Motor neuron (in vitro differentiated cells): ENCODE data around the gene ZNF605. TPM values are rescaled to one million over a fixed set of nuclear protein-coding genes. Genes with fewer than 3 reads are reported as not detected.
"Not testable (repeated sequence)": the region's sequence is repeated elsewhere in the genome, so short reads cannot be mapped to it uniquely, and the experiment has no call there.

Experiments used
- ATAC-seq, 8 experiments: fragments of 200-7000 bp; cut with Tn5 transposase; replicated peaks in 6 of 8; 2 replicates each; pipeline ENCODE4 v1.8.0; 2021; ENCODE audit warnings: mild to moderate bottlenecking in 8 of 8, moderate library complexity in 8 of 8
- H3K27ac ChIP-seq, 2 donors: fragments of 250-450 bp; sonication (Bioruptor Pico); 2 replicates each; pipeline ENCODE4 v1.9.0; 2021; ENCODE audit warnings: antibody characterized with exemption in 2 of 2, mild to moderate bottlenecking in 2 of 2, moderate library complexity in 1 of 2
- H3K4me1 ChIP-seq, 2 donors: fragments of 250-450 bp; sonication (Bioruptor Pico); replicated peaks in 1 of 2; 2 replicates each; pipeline ENCODE4 v1.6.1; 2021; ENCODE audit warnings: antibody characterized with exemption in 2 of 2, mild to moderate bottlenecking in 2 of 2, moderate library complexity in 1 of 2
- H3K4me3 ChIP-seq, 5 donors: fragments of 250-450 bp; sonication (Bioruptor Pico); 2 replicates each; pipeline ENCODE4 v1.9.0; 2021; ENCODE audit warnings: antibody characterized with exemption in 5 of 5, mild to moderate bottlenecking in 5 of 5, moderate library complexity in 4 of 5
- WGBS, 10 experiments: fragments of 450-650 bp; shearing (Covaris generic); methylation state at CpG; one replicate each; pipeline ENCODE4 v1.0.0; 2022; 5-methylcytosine and 5-hydroxymethylcytosine counted together
- in situ Hi-C, 9 experiments: fragments of 400-800 bp; cut with MboI; loops; one replicate each; pipeline ENCODE4 v1.15.0; 2021; ENCODE audit warnings: low sequenced_read_pairs in 9 of 9, low pct_unique_long_range_greater_than_20kb in 2 of 9; ENCODE audit not compliant: unreplicated experiment in 9 of 9
- total RNA-seq, 8 experiments: library from RNA; unstranded; fragments of 300-600 nt; gene quantifications; 2 replicates each; pipeline versions ENCODE4 v1.2.3 to v1.2.4, GENCODE V29; 2022

ZNF605 gene
- total RNA-seq, 8 experiments from 2014 or later, result 7.6 to 22.5 (median 9.2) TPM

DNA sequence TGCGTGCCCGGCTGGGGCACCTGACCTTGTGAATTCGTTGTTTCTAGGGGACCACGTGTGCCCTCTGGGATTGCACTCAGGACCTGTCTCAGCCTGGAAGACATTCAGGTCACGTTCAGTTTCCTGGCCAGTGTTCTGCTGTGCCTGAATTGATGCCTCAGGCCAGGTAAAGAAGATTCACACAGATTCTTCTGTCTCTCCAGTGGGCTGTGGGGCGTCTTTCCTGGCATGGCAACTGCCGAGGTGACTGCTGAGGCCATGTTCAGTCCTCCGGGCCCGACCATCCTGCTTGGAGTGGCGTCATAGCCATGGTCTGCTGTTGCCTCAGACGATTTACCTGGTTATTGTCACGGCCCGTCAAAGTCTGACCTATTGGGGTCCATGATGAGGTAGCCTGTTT is 13.5 kb downstream of the ZNF605 start:
- no peak for ATAC-seq
- no peak overlapping the region for H3K27ac ChIP-seq
- WGBS, 10 experiments, result 80 to 100% (median 94%) methylated on average over 1 to 10 of the region's 13 CpGs; no CpG with 5 or more reads in 4 of the 10 experiments
- no peaks in the 10 kb centered on the region for H3K4me1 ChIP-seq
- no peak overlapping the region for H3K4me3 ChIP-seq
- in situ Hi-C loops, result no loop called here

DNA sequence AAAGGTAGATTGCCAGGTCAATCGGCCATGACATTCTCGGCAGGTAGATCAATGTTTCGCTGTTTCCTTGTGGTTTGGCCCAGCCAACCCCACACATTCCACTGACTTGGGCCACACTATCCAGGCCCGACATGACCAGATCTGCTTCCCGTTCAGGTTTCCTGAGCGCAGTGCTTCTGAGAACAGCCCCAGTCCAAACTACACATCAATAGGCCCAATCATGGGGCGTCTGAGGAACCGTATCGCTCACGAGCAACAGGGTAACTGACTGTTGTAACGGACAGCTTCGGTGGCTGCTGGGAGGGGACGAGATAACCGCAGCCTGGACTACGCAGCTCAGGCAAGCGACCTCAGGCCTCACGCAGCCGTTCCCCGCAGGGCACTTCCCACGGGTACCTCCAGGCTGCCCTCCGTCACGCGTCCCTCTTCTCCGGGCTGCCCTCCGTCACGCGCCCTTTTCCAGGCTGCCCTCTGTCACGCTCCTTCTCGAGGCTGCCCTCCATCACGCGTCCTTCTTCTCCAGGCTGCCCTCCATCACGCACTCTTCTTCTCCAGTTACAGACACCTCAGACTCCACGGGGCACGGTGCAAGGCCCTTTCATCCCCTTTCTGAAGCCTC is 14.7 kb downstream of the ZNF605 start:
- H3K27ac ChIP-seq, result no peak overlapping the region
- no peaks in the 10 kb centered on the region for H3K4me1 ChIP-seq
- no peak overlapping the region for H3K4me3 ChIP-seq
- WGBS, 10 experiments, result 87 to 100% (median 92%) methylated on average over 1 to 27 of the region's 34 CpGs; no CpG with 5 or more reads in 2 of the 10 experiments
- ATAC-seq, result no peak
- in situ Hi-C loops, result no loop called here

DNA sequence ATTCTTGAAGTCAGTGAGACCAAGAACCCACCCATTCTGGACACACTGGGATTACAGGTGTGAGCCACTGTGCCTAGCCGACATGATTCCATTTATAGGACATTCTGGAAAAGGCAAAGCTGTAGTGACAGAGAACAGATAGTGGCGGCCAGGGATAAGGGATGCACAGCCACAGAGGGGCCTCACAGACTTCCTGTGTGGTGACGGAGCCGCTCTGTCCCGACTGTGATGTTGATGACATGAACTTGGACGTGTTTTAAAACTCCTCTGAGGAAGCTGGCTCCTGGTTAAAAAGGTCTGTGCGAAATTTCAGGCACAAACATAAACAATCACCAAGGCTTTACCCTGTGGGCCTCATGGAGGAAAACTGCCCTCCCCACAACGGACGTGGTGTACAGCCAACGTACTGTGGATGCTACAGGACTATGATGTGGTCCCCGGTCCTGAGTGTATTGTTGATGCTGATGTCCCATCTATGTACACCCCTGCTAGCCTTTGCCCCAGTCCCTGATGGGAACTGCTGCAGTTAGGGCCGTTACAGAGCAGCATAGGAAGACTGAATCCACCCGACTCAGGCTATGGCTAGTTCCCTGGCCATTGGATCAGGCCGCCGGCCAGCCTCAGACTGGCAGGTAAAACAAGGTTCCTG is 15.9 kb downstream of the ZNF605 start:
- no peak for ATAC-seq
- H3K4me3 ChIP-seq, result no peak overlapping the region
- 85 to 100% (median 92%) methylated on average over 1 to 12 of the region's 15 CpGs; no CpG with 5 or more reads in 2 of the 10 experiments for WGBS, 10 experiments
- no peaks in the 10 kb centered on the region for H3K4me1 ChIP-seq
- in situ Hi-C loops, result no loop called here
- H3K27ac ChIP-seq, result no peak overlapping the region

GRCh38 chr12:132938807-132939206 is 17.3 kb downstream of the ZNF605 start:
- no CpG with 5 or more reads among the region's 25 CpGs for WGBS, 10 experiments
- H3K4me1 ChIP-seq, H3K4me3 ChIP-seq, H3K27ac ChIP-seq, in situ Hi-C loops, ATAC-seq: not testable (repeated sequence)

GRCh38 chr12:132937476-132937875 is 18.6 kb downstream of the ZNF605 start:
- ATAC-seq, result no peak
- in situ Hi-C loops, result no loop called here
- H3K4me1 ChIP-seq, result no peaks in the 10 kb centered on the region
- no peak overlapping the region for H3K27ac ChIP-seq
- no peak overlapping the region for H3K4me3 ChIP-seq
- 85 to 100% (median 100%) methylated on average over 1 to 2 of the region's 2 CpGs; no CpG with 5 or more reads in 1 of the 10 experiments for WGBS, 10 experiments

- H3K4me3 ChIP-seq, H3K27ac ChIP-seq, H3K4me1 ChIP-seq, ATAC-seq, in situ Hi-C loops: not testable (repeated sequence)
- WGBS, 10 experiments, result 75 to 100% (median 90%) methylated on average over 2 to 8 of the region's 8 CpGs; no CpG with 5 or more reads in 1 of the 10 experiments
These were observed 19.2 kb downstream of the ZNF605 start for GRCh38 chr12:132936921-132937320.

GRCh38 chr12:132936163-132936562 is 19.9 kb downstream of the ZNF605 start:
- 70 to 100% (median 85%) methylated on average over 1 to 2 of the region's 2 CpGs for WGBS, 10 experiments
- no peak for ATAC-seq
- Histone ChIP-seq H3K4me3 (no peak overlapping the region), H3K27ac (no peak overlapping the region), H3K4me1 (no peaks in the 10 kb centered on the region)
- in situ Hi-C loops, result no loop called here

- Histone ChIP-seq H3K27ac (no peak overlapping the region), H3K4me1 (no peaks in the 10 kb centered on the region), H3K4me3 (no peak overlapping the region)
- WGBS, 10 experiments, result 77 to 100% (median 100%) methylated on average over 1 to 6 of the region's 6 CpGs; no CpG with 5 or more reads in 1 of the 10 experiments
- in situ Hi-C loops, result no loop called here
- no peak for ATAC-seq
These were observed 29.7 kb downstream of the ZNF605 start for GRCh38 chr12:132926415-132926833.

DNA sequence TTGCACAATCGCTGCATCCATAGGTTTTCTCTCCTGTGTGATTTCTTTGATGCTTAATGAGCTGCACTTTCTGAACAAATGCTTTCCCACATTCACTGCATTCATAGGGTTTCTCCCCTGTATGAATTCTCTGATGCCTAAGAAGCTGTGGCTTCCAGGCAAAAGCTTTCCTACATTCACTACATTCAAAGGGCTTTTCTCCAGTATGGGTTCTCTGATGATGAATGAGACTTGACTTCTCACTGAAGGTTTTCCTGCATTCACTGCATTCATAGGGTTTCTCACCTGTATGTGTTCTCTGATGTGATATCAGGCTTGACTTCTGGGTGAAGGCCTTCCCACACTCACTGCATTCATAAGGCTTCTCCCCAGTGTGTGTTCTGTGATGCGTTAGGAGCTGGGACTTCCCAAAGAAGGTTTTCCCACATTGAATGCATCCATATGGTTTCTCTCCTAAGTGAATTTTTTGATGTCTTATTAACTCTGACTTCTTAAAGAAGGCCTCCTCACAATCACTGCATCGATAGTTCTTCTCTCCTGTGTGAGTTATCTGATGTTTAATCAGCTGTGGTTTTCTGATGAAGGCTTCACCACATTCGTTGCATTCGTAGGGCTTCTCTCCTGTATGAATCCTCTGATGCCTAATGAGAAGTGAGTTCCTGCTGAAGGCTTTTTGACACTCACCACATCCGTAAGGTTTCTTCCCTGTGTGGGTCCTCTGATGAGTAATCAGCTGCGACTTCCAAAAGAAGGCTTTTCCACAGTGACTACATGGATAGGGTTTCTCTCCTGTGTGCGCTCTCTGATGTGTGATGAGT is 30.3 kb downstream of the ZNF605 start:
- 68 to 100% (median 93%) methylated on average over 1 to 8 of the region's 8 CpGs for WGBS, 10 experiments

GRCh38 chr12:132924356-132924755 is 31.8 kb downstream of the ZNF605 start:
- Histone ChIP-seq H3K27ac (no peak overlapping the region), H3K4me1 (no peaks in the 10 kb centered on the region), H3K4me3 (no peak overlapping the region)
- ATAC-seq, result no peak
- in situ Hi-C loops, result no loop called here
- WGBS, 10 experiments, result 70 to 100% (median 100%) methylated on average over 1 to 3 of the region's 3 CpGs; no CpG with 5 or more reads in 2 of the 10 experiments

More for the DNA sequence above, 30.3 kb downstream of the ZNF605 start:
- H3K27ac ChIP-seq, result no peak overlapping the region
- ATAC-seq, result no peak
- no peaks in the 10 kb centered on the region for H3K4me1 ChIP-seq
- in situ Hi-C loops, result no loop called here
- no peak overlapping the region for H3K4me3 ChIP-seq

DNA sequence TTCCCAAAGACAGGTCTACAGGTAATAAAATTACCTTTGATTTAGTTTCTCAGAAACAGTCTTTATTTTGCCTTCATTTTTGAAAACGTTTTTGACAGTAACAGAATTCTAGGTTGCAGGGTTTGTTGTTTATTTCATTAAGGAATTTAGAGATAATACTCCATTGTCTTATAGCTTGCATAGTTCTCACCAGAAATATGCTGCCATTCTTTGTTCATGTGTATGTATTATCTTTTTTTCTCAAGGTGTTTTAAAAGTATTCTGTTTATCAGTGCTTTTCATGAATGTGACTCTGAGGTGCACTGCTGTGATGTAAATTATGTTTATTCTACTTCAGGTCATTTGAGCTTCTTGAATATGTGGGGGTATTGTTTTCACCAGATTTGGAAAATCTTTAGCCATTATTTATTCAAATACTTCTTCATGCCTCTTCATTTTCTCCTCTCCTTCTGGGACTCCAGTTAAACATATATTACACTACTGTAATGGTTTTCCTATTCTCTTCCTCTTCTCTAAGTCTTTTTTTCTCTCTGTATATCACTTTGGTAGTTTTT is 32.7 kb downstream of the ZNF605 start:
- in situ Hi-C loops, result no loop called here
- Histone ChIP-seq H3K4me1 (no peaks in the 10 kb centered on the region), H3K4me3 (no peak overlapping the region), H3K27ac (no peak overlapping the region)
- WGBS, 10 experiments, result 6 to 91% (median 18%) methylated on average over 1 of the region's 1 CpG; no CpG with 5 or more reads in 1 of the 10 experiments
- ATAC-seq, result no peak

GRCh38 chr12:132922676-132923075 is 33.4 kb downstream of the ZNF605 start:
- 57 to 100% (median 86%) methylated on average over 1 to 4 of the region's 4 CpGs; no CpG with 5 or more reads in 1 of the 10 experiments for WGBS, 10 experiments
- H3K4me1 ChIP-seq, result no peaks in the 10 kb centered on the region
- in situ Hi-C loops, result no loop called here
- ATAC-seq, result no peak
- no peak overlapping the region for H3K4me3 ChIP-seq
- H3K27ac ChIP-seq, result no peak overlapping the region

DNA sequence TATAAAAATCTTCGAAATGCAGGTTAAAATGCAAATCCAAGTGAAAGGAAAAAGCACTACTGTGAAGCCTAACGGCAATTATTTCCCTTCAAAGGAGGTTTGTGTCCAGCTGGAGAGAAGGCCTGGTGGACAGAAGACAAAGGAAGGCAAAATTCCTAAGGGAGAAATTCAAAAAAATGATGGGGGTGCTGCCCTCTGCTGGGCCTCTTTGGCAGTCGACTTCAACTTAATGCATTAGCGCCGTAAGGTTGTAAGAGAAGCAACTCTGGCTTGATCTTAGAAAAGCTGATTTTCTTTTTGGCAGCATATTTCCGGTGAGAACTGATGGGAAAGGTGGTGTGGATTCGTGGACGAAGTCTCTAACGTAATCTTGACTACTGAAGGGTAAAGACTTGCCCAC is 34.4 kb downstream of the ZNF605 start:
- Histone ChIP-seq H3K4me1 (no peaks in the 10 kb centered on the region), H3K4me3 (no peak overlapping the region), H3K27ac (no peak overlapping the region)
- no peak for ATAC-seq
- in situ Hi-C loops, result no loop called here
- WGBS, 10 experiments, result 65 to 100% (median 91%) methylated on average over 1 to 9 of the region's 9 CpGs
